Measurements from ENCODE around the gene CDC42EP3.

The CDC42EP3 gene

DNA sequence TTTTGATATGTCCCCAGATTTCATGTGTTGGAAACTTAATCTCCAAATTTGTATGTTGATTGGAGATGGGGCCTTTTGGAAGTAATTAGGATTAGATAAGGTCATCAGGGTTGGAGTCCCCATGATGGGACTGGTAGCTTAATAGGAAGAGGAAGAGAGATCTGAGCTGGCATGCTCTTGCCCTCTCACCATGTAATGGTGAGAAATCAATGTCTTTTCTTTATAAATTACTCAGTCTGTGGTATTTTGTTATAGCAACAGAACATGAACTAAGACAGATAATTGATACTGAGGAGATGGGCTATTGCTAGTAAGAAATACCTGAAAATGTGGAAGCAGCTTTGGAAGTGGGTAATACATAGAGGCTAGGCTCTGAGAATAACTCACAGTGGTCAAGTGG is 48.0 kb downstream of the CDC42EP3 start:
- FAIRE-seq = no peak
- no peak for DNase-seq (ENCODE audit: extremely low spot score, insufficient read length, low read depth)

DNA sequence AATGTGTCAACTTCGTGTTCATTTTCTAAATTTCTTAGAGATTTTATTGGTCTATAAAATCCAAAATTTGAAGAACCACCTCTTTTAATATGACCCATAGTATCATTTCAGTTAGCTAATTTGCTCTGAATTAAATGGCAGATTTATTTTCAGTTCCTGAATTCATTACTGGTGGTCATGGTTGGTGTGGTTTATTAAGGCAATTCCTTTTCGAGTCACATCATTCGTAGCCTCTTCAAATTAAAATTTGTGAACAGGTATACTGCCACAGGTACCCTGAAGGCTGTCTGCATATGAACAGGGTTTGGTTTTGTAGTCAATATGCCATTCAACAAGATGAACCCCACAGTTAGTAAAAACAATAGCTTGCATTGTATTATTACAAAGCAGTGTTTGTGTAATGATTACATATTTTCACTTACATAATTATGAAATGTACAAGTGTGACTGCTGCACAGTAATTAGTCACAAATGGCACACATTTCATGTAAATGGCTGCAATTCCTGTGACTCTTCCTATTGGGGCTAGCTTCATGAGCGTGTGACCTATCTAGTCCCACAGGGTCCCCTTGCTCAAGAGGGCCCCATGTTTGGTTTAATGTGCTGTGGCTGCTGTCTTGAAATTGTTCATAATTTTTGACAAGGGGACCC is 48.9 kb downstream of the CDC42EP3 start:
- FAIRE-seq (no peak), DNase-seq (ENCODE audit: extremely low spot score, insufficient read length, low read depth) (no peak)

DNA sequence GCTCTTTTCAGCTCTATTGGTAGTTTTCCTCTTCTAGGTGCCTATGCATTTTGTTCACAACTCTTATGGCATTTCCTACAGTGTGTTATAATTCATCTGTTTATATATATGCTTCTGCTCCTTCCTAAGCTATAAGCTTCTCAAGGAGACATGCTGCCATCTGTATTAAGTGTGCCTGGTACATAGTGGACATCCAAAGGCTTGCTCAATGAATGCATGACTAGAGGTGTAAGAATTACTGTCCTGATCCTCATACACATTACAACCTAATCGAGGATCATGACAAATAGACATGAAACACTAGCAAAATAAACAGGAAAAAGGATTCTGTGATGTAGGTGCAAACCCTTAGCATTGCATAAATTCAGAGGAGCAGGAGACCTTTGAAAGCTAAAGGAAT is 50.2 kb downstream of the CDC42EP3 start:
- DNase-seq (ENCODE audit: extremely low spot score, insufficient read length, low read depth) (no peak), FAIRE-seq (no peak)

DNA sequence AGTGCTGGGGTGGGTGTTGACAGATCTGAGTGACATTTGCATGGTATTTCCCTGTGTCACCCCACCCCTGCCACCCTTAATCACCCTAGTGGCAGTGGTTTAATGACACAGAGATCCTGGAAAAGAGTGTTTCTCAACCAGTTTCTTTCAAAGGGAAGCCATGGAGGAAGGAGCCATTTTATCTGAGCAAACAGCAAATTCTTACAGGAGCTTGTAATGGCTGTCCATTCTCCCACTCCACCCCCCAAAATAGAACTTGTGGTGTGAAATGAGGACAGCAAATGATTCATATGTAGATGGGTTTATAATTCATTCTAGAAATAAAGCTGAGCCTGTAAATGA is 51.5 kb downstream of the CDC42EP3 start:
- DNase-seq (ENCODE audit: extremely low spot score, insufficient read length, low read depth) (no peak), FAIRE-seq (no peak)

DNA sequence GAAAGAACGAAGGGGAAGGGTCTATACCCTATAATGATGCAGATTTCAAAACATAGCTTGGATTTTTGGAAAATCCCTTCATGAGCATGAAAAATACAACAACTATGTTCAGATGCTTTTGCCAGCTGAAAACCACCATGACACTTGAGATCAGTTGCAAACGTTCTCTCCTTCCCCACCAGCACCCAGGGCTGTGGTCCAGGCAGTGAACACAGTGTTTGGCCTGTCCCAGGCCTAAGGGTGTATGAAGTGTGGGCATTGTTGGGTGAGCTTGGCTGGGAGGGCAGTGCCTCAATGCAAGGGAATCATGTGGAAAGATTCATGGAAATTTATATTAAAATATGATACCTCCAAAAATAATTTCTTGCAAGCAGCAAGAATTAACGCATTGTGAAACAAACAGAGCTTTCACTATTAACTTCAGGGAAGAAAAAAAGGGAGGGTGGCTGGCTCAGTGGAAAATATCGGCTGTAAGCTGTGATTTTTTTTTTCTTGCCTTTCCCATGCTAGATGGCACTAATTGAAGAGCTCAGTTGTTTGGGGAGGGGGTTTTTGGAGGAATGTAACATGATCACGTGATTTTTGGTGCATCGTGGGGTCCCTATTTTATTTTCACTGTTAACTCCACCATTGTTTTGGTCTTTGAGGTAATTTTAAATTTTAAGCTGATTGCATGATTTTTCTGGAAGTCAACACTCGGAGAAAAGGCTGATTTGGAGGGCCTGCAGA is 52.0 kb downstream of the CDC42EP3 start:
- DNase-seq (ENCODE audit: extremely low spot score, insufficient read length, low read depth) (no peak), FAIRE-seq (no peak)

DNA sequence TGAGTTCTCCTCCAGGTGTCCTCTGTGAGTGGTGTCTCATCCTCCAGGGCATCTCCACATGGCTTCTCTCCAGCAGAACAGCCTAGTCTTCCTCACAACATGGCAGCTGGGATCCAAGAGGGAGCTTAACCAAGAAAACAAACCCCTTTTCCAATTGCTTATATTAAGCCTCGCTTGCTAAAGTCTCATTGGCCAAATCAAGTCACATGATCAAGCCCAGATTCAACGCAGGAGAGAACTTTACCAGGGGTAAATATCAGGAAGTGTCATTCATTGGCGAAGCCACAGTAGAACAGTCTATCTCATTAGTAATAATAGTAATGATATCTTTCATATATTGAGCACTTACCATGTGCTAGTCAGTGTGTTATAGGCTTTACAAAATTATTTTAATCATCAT is 53.1 kb downstream of the CDC42EP3 start:
- DNase-seq (ENCODE audit: extremely low spot score, insufficient read length, low read depth) = no peak
- no peak for FAIRE-seq

DNA sequence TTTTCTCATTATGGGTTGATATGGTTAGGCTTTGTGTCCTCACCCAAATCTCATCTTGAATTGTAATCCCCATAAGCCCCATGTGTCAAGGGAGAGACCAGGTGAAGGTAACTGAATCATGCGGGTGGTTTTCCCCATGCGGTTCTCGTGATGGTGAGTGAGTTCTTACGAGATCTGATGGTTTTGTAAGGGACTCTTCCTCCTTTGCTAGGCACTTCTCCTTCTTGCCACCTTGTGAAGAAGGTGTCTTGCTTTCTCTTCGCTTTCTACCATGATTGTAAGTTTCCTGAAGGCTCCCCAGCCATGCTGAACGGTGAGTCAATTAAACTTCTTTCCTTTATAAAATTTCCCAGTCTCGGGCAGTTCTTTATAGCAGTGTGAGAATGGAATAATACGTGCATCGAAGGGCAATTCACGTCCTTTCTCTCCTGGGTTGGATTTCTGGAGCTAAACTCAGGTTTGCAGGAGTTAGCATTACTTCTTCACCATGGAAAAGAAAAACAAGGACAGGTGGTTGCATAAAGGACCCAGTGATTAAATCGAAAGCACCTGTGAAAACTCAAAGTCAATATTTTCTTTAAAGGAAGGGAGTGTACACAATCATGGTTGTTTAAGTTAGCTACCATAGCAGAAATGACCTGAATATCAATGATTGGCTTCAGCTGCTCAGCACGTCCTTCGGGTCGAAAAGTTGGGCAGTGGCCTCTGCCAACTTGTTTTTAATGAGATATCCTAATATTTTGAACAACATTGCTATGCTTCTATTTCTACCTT is 54.1 kb downstream of the CDC42EP3 start:
- peak; percentile 89 for FAIRE-seq
- no peak for DNase-seq (ENCODE audit: extremely low spot score, insufficient read length, low read depth)

DNA sequence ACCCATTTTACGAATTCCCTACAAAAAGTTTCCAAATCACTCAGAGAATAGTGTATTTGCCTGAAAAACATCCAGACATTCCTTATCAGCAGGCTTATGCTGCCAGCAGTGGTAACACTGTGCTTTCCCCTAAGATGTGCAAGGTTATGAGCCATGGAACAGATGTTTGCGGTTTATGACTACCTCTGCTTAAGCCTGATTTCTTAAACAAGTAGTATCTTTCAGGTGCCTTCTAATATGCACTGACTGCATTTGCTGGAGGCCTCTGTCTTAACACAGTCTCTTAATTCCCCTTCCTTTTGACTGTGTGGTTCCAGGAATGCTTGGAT is 54.8 kb downstream of the CDC42EP3 start:
- FAIRE-seq (peak; percentile 36), DNase-seq (ENCODE audit: extremely low spot score, insufficient read length, low read depth) (no peak)

DNA sequence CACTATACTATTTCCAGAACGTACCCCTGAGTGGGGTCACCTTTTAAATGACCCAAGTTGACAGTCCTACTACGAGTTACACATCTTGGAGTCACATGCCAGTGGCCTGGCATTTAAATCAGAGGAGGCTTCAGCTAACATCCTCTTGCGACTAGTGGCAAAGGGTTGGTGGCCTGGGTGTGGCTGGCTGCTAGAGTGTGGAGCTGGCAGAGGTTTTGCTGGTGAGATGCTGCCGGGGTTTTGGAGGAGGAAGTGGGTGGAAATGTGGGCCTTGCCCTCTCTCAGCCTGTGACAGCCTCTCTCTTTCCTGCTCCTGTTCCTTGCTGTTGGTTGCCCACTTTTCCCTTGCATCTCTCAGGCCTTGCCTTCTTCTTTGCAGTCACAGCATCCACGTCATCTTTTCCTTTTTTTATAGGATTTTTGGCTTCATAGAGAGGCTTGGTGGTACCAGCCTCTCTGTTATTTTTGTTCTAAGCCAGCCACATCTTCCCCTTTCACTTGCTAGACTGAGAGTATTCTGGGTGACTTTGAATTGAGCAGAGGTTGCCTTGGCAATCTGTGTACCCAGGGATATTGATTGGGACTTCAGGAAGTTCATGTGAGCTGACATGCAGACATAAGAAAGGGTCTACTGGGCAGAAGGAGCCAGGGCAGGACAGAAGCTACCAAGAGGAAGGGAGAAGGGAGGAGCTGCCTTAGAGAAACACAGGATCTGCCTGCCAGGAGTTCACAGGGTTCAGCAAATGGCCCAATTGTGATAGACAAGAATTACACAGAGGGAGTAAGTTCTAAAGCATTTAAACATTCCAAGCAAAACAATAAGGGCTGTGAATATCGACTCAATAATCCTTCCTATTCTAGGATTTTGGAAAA is 55.4 kb downstream of the CDC42EP3 start:
- DNase-seq (ENCODE audit: extremely low spot score, insufficient read length, low read depth) (no peak), FAIRE-seq (peak; percentile 26)

DNA sequence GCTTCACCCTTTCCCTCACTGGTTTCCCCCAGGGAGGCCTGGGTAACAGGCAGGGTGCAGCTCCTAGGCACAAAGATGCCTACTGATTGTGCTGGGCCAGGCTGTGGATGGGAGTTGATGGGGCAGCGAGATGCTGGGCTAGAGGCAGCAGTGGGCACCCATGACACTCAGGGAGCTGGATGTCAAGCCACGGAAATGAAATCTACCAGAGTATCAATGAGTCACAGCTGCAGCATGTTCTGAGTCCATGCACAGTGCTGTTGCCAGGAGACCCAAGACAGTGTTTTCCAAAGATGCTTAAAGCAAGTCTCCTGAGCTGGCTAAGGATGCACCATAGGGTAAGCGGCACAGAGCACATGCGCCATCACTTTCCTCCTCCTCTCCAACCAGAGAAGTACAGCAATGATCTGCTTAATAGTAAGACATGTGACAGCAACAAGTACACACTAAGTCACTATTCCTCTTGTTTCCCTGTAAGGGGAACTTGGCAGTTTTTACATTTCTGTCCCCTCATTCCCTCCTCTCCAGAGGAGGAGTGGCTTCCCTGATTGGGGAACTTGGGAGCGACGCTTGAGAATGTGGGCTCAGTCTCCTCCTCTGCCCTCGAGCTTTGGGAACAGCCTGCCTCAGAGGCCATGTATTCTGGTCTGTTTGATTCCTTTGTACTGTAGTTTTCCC is 57.2 kb downstream of the CDC42EP3 start:
- DNase-seq (ENCODE audit: extremely low spot score, insufficient read length, low read depth) (no peak), FAIRE-seq (no peak)

DNA sequence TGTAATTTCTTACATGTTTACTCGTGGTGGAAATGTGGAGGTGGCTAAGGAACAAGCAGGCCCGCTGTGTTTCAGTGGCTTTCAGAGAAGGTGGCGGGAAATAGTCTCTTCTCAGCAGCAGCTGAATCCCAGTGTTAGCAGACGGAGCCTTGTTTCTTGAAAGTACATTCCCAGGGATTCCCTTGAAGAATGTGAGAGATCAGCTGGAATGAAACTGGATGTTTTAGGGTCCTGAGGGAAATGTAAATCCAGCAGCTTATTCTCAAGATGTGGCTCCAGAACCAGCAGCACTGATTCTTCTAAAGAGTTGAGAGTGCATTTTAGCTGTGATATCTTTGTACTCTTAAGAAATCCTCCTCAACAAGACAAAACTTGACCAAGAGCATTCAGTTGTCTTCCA is 59.1 kb downstream of the CDC42EP3 start:
- DNase-seq (ENCODE audit: extremely low spot score, insufficient read length, low read depth) (no peak), FAIRE-seq (no peak)

DNA sequence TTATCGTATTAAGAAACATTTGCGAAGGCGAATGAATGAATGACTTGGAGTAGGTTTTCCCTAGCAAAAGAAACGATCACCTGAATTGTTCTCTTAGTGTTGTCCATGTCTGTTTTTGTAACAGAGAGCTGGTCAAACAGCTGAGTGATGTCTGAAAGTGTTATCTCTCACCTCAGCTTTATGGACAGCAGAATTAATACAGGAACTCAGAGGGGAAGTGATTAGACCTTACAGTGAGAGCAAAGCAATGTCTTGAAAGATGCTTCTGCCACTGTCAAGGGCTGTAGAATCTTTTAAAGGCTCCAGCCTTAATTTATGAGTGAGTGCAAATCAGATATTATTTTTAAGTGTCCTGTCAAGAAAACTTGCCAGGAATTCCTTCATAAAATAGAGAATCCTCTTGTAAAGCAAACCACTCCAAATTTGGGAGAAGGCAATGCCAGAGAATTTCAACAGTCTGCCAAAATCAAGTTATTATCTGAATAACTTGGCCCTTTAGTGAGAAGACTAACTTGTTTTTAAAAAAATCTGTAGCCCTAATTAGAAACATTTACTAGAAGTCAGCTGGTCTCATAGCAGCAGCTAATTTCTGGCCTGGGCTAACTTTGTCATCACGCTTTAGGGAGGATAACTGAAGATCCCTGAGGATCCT is 60.7 kb downstream of the CDC42EP3 start:
- no peak for FAIRE-seq
- no peak for DNase-seq (ENCODE audit: extremely low spot score, insufficient read length, low read depth)

DNA sequence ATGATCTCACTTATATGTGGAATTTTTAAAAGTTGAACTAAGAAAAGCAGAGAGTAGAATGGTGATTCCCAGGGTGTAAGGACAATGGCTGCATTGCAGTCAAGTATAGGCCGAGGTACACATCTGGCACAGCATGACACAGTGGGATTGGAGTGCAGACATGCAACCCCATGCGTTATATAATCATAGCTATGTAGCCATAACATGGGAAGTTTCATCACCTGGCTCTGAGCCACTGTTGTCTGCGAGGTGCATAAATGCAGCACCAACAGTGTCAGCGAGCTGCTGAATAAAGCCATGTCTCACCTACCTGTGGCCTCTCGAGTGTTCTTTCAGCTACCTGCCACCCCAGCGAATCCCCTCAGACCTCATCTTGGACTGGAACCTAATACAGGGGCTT is 61.7 kb downstream of the CDC42EP3 start:
- DNase-seq (ENCODE audit: extremely low spot score, insufficient read length, low read depth) = no peak
- no peak for FAIRE-seq

DNA sequence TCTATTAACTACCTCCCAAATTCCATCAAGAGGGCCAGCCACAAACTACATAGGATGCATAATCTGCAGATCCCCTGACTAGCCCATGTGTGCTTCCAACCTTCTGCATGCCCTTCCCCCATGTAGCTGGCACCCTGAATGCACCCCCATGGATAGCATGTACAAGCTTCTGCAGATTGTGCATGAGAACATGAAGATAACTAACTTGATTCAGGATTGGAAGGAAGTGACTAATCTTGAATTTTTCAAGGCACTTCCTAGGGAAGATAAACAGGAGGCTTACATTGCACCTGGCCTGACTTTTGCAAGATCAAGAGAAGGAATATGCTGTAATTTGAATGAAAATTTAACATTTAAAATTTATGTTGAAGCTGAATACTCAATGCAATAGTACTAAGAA is 66.7 kb downstream of the CDC42EP3 start:
- FAIRE-seq (no peak), DNase-seq (ENCODE audit: extremely low spot score, insufficient read length, low read depth) (no peak)

DNA sequence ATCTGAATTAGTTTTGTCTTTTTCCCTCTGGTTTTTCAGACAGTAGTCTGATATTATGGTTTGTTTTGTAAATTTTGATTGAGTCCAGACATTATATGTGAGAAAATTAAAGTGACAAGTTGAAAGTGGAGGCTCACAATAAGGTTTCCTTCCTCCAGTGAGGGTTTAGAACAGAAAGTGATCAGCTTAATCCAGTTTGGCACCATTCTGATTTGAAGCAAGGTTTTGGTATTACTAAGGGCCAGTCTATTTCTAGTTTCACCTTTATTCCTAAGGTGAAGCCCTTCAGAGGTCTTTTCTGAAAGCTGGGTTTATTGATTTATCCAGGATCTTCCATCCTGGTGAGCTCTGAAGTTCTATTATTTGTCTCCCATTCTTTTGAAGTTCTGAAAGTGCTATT is 68.7 kb downstream of the CDC42EP3 start:
- FAIRE-seq = peak; percentile 51
- DNase-seq (ENCODE audit: extremely low spot score, insufficient read length, low read depth) = no peak

DNA sequence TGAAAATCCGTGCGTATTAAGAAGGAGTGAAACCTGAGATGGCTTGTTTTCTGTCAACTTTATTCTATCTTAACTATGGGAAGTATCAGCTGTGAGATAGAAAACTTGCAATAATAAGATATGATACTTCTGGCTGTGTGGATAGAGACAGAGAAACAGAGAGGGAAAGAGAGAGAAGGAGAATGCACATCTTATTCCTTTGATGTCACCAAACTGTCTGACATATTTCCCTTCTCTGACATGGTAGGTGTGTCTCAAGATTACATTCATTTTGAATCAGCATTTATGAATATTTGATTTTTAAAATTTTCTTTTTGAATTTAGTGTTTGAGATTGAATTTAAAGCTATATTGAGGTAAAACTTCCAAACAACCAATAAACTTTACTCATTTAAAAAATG is 69.4 kb downstream of the CDC42EP3 start:
- FAIRE-seq (peak; percentile 31), DNase-seq (ENCODE audit: extremely low spot score, insufficient read length, low read depth) (no peak)

DNA sequence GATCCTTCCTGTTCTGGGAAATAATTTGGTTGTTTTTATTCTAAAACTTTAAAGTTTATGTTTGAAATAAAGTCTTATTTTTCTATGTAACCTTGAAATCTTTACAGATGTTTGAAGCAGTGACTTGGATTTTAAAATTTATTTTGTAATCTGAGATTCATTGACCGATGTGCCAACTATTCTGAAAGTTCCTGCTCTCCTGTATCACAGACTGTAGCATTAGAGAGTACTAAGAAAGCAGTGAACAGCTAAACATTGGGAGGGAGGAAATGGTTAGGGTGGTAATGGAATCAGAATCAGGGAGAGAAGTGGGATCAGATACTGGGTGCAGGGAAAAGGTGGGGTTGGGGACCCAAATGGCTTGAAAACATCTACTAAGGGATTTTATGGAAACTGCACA is 69.9 kb downstream of the CDC42EP3 start:
- no peak for DNase-seq (ENCODE audit: extremely low spot score, insufficient read length, low read depth)
- no peak for FAIRE-seq

DNA sequence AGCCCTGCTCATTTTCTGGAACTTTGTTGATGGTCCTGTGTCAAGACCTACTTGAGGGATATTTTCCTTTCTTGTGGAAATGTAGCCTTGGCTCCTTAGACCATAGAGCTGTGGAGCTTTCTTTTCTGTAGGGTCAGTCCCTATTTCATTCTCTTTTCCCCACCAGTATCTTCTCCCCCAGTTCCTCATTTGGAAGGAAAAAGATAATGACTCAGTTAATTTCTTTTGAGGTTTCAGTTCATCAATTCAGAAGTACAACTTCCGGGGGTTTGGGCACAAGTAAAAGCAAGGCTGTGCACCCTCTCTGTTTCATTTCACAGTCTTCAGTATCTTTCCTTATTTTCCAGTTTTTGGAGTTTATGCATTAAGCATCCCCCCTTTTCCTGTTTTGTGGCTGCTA is 70.7 kb downstream of the CDC42EP3 start:
- DNase-seq (ENCODE audit: extremely low spot score, insufficient read length, low read depth) (no peak), FAIRE-seq (peak; percentile 84)

DNA sequence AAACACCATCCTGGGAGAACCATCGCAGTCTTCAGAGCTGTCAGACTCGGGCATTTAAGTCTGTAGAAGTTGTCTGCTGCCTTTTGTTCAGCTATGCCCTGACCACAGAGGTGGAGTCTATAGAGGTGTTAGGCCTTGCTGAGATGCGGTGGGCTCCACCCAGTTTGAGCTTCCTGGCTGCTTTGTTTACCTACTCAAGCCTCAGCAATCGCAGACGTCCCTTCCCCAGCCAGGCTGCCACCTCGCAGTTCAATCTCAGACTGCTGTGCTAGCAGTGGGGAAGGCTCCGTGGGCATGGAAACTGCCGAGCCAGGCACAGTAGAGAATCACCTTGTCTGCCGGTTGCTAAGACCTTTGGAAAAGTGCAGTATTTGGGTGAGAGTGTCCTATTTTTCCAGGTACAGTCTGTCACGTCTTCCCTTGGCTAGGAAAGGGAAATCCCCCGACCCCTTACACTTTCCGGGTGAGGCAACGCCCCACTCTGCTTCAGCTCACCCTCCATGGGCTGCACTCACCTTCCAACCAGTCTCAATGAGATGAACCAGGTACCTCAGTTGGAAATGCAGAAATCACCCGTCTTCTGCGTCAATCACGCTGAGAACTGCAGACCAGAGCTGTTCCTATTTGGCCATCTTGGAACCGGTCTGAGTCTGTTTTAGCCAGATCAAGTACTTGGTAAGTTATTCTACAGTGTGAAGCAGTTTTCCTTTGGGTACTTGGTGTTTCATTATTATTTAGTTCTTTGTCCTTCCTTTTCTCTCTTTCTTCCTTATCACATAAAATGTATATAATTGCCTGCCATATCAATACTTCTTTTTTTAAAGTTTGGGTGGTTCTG is 71.5 kb downstream of the CDC42EP3 start:
- DNase-seq (ENCODE audit: extremely low spot score, insufficient read length, low read depth) (no peak), FAIRE-seq (no peak)

All from GM18507 (cell line).